HCT116 (cell line): ENCODE measurements around the gene ADAMTS3. TPM values are rescaled to one million over a fixed set of nuclear protein-coding genes. Genes with fewer than 3 reads are reported as not detected.

ENCODE experiments used
- ATAC-seq: fragments of 200-7000 bp; cut with Tn5 transposase; 2 replicates; pipeline ENCODE4 v1.9.1; 2020; ENCODE audit warnings: mild to moderate bottlenecking, moderate library complexity
- BruUV-seq: library from RNA; stranded (reverse); fragments of 400-500 nt; replicated peaks from 2 replicates; lab custom pipeline; 2021; lab: Mats Ljungman, UMichigan
- CTCF ChIA-PET: fragments of 300-600 bp; sonication (Branson Sonifier 250); formaldehyde crosslinking; loops from one replicate; lab custom pipeline; 2021; ENCODE audit warnings: antibody characterized with exemption; lab: Charles Lee
- POLR2A ChIA-PET: fragments of 300-600, 350-600 bp; sonication (Branson Sonifier 250); formaldehyde crosslinking; loops from one replicate; lab custom pipeline; 2021; ENCODE audit warnings: antibody characterized with exemption; lab: Charles Lee
- RAD21 ChIA-PET, 2 experiments: fragments of 300-600 bp; sonication (Branson Sonifier 250); formaldehyde crosslinking; loops; one replicate each; lab custom pipeline; 2023; ENCODE audit warnings: low total read pairs in 2 of 2; ENCODE audit not compliant: uncharacterized antibody in 2 of 2, unreplicated experiment in 2 of 2, low non-redundant PET in 1 of 2; lab: Charles Lee
- DNase-seq: peaks from one replicate; pipeline ENCODE4 v3.0.0-alpha.2; 2010; ENCODE audit warnings: low read depth, low spot score
- H2AFZ ChIP-seq: fragments of 200-600 bp; shearing (Covaris generic), sonication (generic); 2 replicates; pipeline ENCODE4 v1.6.1; 2017; ENCODE audit warnings: low read depth, mixed run types, mixed read lengths, antibody characterized with exemption, low read length; ENCODE audit not compliant: poor library complexity, severe bottlenecking
- H3K27ac ChIP-seq: 2 replicates; pipeline ENCODE4 v1.5.1; 2012; ENCODE audit warnings: low read depth, low read length
- H3K27me3 ChIP-seq: fragments of 200-600 bp; sonication (generic); 2 replicates; pipeline ENCODE4 v1.6.1; 2016; ENCODE audit warnings: mixed run types, low read length, mixed read lengths; ENCODE audit not compliant: insufficient read depth
- H3K36me3 ChIP-seq, 2 experiments: fragments of 200-500 bp in 1 of 2; fragments of 200-600 bp in 1 of 2; sonication (Bioruptor generic) in 1 of 2; sonication (generic) in 1 of 2; 2 replicates each; pipeline versions ENCODE4 v1.5.1 to v1.6.1; 2014 to 2016; ENCODE audit warnings: low read length in 2 of 2, inconsistent platforms in 1 of 2, mixed read lengths in 1 of 2, mixed run types in 1 of 2; ENCODE audit not compliant: insufficient read depth in 2 of 2, control insufficient read depth in 1 of 2
- H3K4me1 ChIP-seq, 2 experiments: fragments of 200-600 bp in 1 of 2; sonication (generic) in 1 of 2; 2 replicates each; pipeline versions ENCODE4 v1.5.1 to v1.6.1; 2012 to 2017; ENCODE audit warnings: low read length in 2 of 2, inconsistent platforms in 1 of 2, mild to moderate bottlenecking in 1 of 2, mixed read lengths in 1 of 2, mixed run types in 1 of 2, moderate library complexity in 1 of 2; ENCODE audit not compliant: insufficient read depth in 2 of 2, control insufficient read depth in 1 of 2
- H3K4me2 ChIP-seq: fragments of 200-600 bp; sonication (generic); 2 replicates; pipeline ENCODE4 v1.6.1; 2017; ENCODE audit warnings: mixed run types, low read length, mixed read lengths
- H3K4me3 ChIP-seq, 2 experiments: fragments of 200-600 bp in 1 of 2; sonication (generic) in 1 of 2; replicated peaks in 1 of 2; 2 replicates each; pipeline ENCODE4 v1.5.1; 2011 to 2016; ENCODE audit warnings: low read length in 2 of 2, control low read depth in 1 of 2, low read depth in 1 of 2, mild to moderate bottlenecking in 1 of 2, mixed read lengths in 1 of 2, mixed run types in 1 of 2
- H3K79me2 ChIP-seq: fragments of 200-600 bp; sonication (generic); 2 replicates; pipeline ENCODE4 v1.6.1; 2017; ENCODE audit warnings: mild to moderate bottlenecking, mixed run types, low read length, moderate library complexity, mixed read lengths; ENCODE audit not compliant: insufficient read depth
- H3K9ac ChIP-seq: fragments of 200-600 bp; sonication (generic); 2 replicates; pipeline ENCODE4 v1.6.1; 2016; ENCODE audit warnings: low read length, mixed read lengths
- H3K9me2 ChIP-seq: fragments of 200-600 bp; sonication (generic), shearing (Covaris generic); 2 replicates; pipeline ENCODE4 v1.6.1; 2017; ENCODE audit warnings: mixed run types, mild to moderate bottlenecking, moderate library complexity; ENCODE audit not compliant: insufficient read depth
- H3K9me3 ChIP-seq, 2 experiments: fragments of 200-500 bp in 1 of 2; fragments of 200-600 bp in 1 of 2; sonication (Bioruptor generic) in 1 of 2; sonication (generic) in 1 of 2; 2 replicates each; pipeline ENCODE4 v1.6.1; 2014 to 2017; ENCODE audit warnings: low read length in 2 of 2, mixed read lengths in 2 of 2, inconsistent platforms in 1 of 2, low read depth in 1 of 2, mild to moderate bottlenecking in 1 of 2, mixed run types in 1 of 2, moderate library complexity in 1 of 2; ENCODE audit not compliant: control insufficient read depth in 1 of 2, insufficient read depth in 1 of 2
- H4K20me1 ChIP-seq: fragments of 200-600 bp; sonication (generic), shearing (Covaris generic); 2 replicates; pipeline ENCODE4 v1.6.1; 2017; ENCODE audit warnings: mixed run types, mild to moderate bottlenecking, moderate library complexity; ENCODE audit not compliant: insufficient read depth
- ATF3 ChIP-seq: IDR thresholded peaks from 2 replicates; pipeline ENCODE4 v1.6.1; 2012
- CBX3 ChIP-seq: IDR thresholded peaks from 2 replicates; pipeline ENCODE4 v1.6.1; 2012; ENCODE audit warnings: low read depth
- EGR1 ChIP-seq: IDR thresholded peaks from 2 replicates; pipeline ENCODE4 v1.6.1; 2012; ENCODE audit warnings: low read depth
- ELF1 ChIP-seq: IDR thresholded peaks from 2 replicates; pipeline ENCODE4 v1.6.1; 2012; ENCODE audit warnings: low read depth, borderline replicate concordance
- EZH2 ChIP-seq: fragments of 200-600 bp; sonication (generic); IDR thresholded peaks from 2 replicates; pipeline ENCODE4 v1.6.1; 2017; ENCODE audit warnings: antibody characterized with exemption, mixed run types
- EZH2phosphoT487 ChIP-seq: fragments of 200-600 bp; IDR thresholded peaks from 2 replicates; pipeline ENCODE4 v1.6.1; 2018; ENCODE audit warnings: antibody characterized with exemption, borderline replicate concordance
- JUND ChIP-seq: IDR thresholded peaks from 2 replicates; pipeline ENCODE4 v1.6.1; 2012
- POLR2A ChIP-seq: IDR thresholded peaks from 2 replicates; pipeline ENCODE4 v1.7.0; 2011; ENCODE audit warnings: borderline replicate concordance; ENCODE audit not compliant: insufficient read depth, insufficient read length; ENCODE audit errors: extremely low read depth
- POLR2AphosphoS5 ChIP-seq: IDR thresholded peaks from 2 replicates; pipeline ENCODE4 v1.6.1; 2011; ENCODE audit warnings: mild to moderate bottlenecking, low read depth, low read length, moderate library complexity
- RAD21 ChIP-seq: IDR thresholded peaks from 2 replicates; pipeline ENCODE4 v1.6.1; 2012; ENCODE audit warnings: low read depth, mild to moderate bottlenecking
- SIN3A ChIP-seq: IDR thresholded peaks from 2 replicates; pipeline ENCODE4 v1.6.1; 2012; ENCODE audit warnings: low read depth
- SP1 ChIP-seq: IDR thresholded peaks from 2 replicates; pipeline ENCODE4 v1.6.1; 2012; ENCODE audit warnings: low read depth
- TCF7L2 ChIP-seq: IDR thresholded peaks from 2 replicates; pipeline ENCODE4 v1.7.0; 2011; ENCODE audit warnings: borderline replicate concordance, inconsistent platforms; ENCODE audit not compliant: insufficient read depth, insufficient read length; ENCODE audit errors: extremely low read depth
- YY1 ChIP-seq: IDR thresholded peaks from 2 replicates; pipeline ENCODE4 v1.6.1; 2011; ENCODE audit warnings: low read length, low read depth, moderate library complexity, mild to moderate bottlenecking; ENCODE audit not compliant: insufficient replicate concordance; ENCODE audit errors: extremely low read depth
- intact Hi-C: fragments of 100-400 bp; cut with micrococcal nuclease; formaldehyde crosslinking; loops from 2 replicates; pipeline ENCODE4 v1.10.0; 2022
- total RNA-seq: library from RNA; stranded (reverse); gene quantifications from one replicate; pipeline ENCODE4 v1.2.1, GENCODE V29; 2021; ENCODE audit not compliant: unreplicated experiment
- TF ChIP-seq, protein P1 (sequence below): IDR thresholded peaks from 2 replicates; pipeline ENCODE4 v1.6.1; 2012
- TF ChIP-seq, protein P2 (sequence below), 3 experiments: fragments of 200-600 bp in 1 of 3; sonication (generic) in 1 of 3; IDR thresholded peaks in 2 of 3; conservative IDR thresholded peaks in 1 of 3; 2 replicates each; pipeline ENCODE4 v1.5.1; 2012 to 2017; ENCODE audit warnings: low read depth in 2 of 3, low read length in 2 of 3, antibody characterized with exemption in 1 of 3, borderline replicate concordance in 1 of 3, control low read depth in 1 of 3, mild to moderate bottlenecking in 1 of 3, mixed read lengths in 1 of 3, mixed run types in 1 of 3, moderate library complexity in 1 of 3; ENCODE audit not compliant: insufficient read depth in 1 of 3

ADAMTS3 gene
- total RNA-seq, 1 experiment from 2014 or later, result not detected

DNA sequence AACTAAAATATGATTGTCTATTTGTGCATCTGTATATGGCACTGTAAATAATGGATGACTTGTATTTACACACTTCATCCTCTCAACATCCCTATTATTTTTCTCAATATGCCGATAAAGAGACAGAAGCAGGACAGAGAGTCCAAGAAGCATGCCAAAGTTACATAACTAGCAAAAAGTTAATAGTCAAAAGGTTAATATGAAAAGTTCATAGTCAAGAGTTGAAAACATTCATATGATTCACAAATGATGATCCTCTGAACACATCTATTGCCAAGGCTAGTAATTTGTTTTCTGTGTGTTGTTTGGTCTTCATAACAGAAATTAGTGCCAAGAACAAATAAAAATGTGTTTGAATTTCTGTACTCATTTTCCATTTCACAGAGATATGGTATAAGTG lies 231.0 kb downstream of the ADAMTS3 start:
- Histone ChIP-seq H3K27ac (no peak overlapping the region), H3K9me3 (no peaks in the 10 kb centered on the region; a peak in 1 of 4 replicates), H3K9me2 (no peaks in the 10 kb centered on the region), H3K4me3 (no peak overlapping the region), H3K27me3 (no peaks in the 10 kb centered on the region), H3K9ac (no peak overlapping the region), H2AFZ (no peak overlapping the region), H3K4me1 (no peaks in the 10 kb centered on the region), H3K4me2 (no peak overlapping the region), H3K36me3 (no peaks in the 10 kb centered on the region), H3K79me2 (no peaks in the 10 kb centered on the region), H4K20me1 (no peaks in the 10 kb centered on the region)
- intact Hi-C loops, result no loop called here
- ChIA-PET RAD21 (no interaction called here), POLR2A (no interaction called here), CTCF (no interaction called here)
- ATAC-seq, result no peak
- DNase-seq, result no peak
- BruUV-seq, result no TSS peak
- TF ChIP-seq SP1 (no peak), ATF3 (no peak)

GRCh38 chr4:72330381-72330780 lies 238.6 kb downstream of the ADAMTS3 start:
- CTCF ChIA-PET, result no interaction called here
- no peaks in the 10 kb centered on the region for H3K9me2 ChIP-seq
- no peaks in the 10 kb centered on the region for H3K36me3 ChIP-seq
- RAD21 ChIA-PET, result no interaction called here
- H3K9me3 ChIP-seq, result no peaks in the 10 kb centered on the region
- no TSS peak for BruUV-seq
- no peak overlapping the region for H3K4me2 ChIP-seq
- H3K27me3 ChIP-seq, result no peaks in the 10 kb centered on the region
- no peak overlapping the region for H3K9ac ChIP-seq
- H3K4me3 ChIP-seq, result no peak overlapping the region
- POLR2A ChIA-PET, result no interaction called here
- no peak for TF ChIP-seq POLR2AphosphoS5
- no peak for TF ChIP-seq ELF1
- TF ChIP-seq TCF7L2, result no peak
- no peak for TF ChIP-seq POLR2A
- TF ChIP-seq CBX3, result no peak
- TF ChIP-seq RAD21, result no peak
- TF ChIP-seq EZH2, result no peak
- no peak for TF ChIP-seq JUND
- TF ChIP-seq EZH2phosphoT487, result no peak
- no peak for TF ChIP-seq YY1
- TF ChIP-seq EGR1, result no peak
- TF ChIP-seq, protein P1, sequence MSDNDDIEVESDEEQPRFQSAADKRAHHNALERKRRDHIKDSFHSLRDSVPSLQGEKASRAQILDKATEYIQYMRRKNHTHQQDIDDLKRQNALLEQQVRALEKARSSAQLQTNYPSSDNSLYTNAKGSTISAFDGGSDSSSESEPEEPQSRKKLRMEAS, result no peak
- TF ChIP-seq SIN3A, result no peak
- TF ChIP-seq, protein P2, sequence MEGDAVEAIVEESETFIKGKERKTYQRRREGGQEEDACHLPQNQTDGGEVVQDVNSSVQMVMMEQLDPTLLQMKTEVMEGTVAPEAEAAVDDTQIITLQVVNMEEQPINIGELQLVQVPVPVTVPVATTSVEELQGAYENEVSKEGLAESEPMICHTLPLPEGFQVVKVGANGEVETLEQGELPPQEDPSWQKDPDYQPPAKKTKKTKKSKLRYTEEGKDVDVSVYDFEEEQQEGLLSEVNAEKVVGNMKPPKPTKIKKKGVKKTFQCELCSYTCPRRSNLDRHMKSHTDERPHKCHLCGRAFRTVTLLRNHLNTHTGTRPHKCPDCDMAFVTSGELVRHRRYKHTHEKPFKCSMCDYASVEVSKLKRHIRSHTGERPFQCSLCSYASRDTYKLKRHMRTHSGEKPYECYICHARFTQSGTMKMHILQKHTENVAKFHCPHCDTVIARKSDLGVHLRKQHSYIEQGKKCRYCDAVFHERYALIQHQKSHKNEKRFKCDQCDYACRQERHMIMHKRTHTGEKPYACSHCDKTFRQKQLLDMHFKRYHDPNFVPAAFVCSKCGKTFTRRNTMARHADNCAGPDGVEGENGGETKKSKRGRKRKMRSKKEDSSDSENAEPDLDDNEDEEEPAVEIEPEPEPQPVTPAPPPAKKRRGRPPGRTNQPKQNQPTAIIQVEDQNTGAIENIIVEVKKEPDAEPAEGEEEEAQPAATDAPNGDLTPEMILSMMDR (IDR thresholded peaks at IDR 0.05 in 2 of 3, conservative IDR thresholded peaks at IDR 0.05 in 1 of 3; ENCODE audit: borderline replicate concordance in 1 of 3, insufficient read depth in 1 of 3, low read depth in 2 of 3, low read length in 2 of 3), result no peak
- TF ChIP-seq, all 23 proteins: peak for 0
- Histone ChIP-seq H3K27ac (no peak overlapping the region), H4K20me1 (no peaks in the 10 kb centered on the region), H3K4me1 (no peaks in the 10 kb centered on the region), H2AFZ (no peak overlapping the region), H3K79me2 (no peaks in the 10 kb centered on the region)
- DNase-seq (no peak), ATAC-seq (no peak)
- intact Hi-C loops, result no loop called here
